ENCODE data around the gene HOXD3. TPM values are rescaled to one million over a fixed set of nuclear protein-coding genes. Genes with fewer than 3 reads are reported as not detected.

HOXD3 gene
- total and polyA plus RNA-seq, 2 experiments from 2014 or later = not detected

DNA sequence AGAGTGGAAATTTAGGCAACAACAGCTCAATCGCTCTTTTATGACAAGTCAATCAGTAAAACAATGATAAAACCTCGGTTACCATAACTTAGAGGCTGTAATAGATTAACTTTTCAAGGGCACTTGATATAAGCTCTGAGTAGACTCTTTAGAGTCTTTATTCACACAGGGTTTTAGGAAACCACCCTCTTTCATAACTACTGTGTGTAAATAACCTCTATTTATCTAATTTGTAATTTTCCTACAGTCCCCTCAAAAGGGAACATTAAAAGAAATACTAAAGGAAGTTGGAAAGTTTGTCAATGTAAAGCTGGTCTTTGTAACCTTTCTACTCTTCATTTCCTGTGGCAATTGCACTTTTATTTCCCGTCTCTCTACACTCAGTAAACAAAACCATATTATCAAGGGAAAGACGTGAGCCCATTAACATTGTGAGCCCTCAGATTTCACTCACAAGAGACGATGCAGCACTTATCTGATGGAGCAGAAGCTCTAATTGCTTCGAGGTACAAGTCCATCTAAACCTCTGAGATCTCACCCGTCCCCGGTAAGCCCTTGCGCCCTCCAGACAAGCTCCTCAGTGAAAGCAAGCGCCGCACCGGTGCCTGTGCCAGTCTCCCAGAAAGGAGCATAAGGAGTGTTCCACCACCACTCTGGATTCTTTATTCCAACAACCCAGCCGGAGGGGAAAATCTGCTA lies 30.2 kb downstream of the HOXD3 start:
- H3F3A ChIP-seq (replicated peaks; ENCODE audit: low read depth) = peaks cover 17% of the 10 kb centered on the region
- peak overlapping the region; percentile 77; the same call in 1 of the 2 replicates for H2AFZ ChIP-seq
- DNase-seq (ENCODE audit: low spot score) = peak; percentile 48
- no peaks in the 10 kb centered on the region for H3K79me2 ChIP-seq (replicated peaks; ENCODE audit: insufficient read depth)
- H3K27me3 ChIP-seq (ENCODE audit: insufficient read depth) = peaks cover 100% of the 10 kb centered on the region
- TF ChIP-seq POLR2AphosphoS5 (IDR thresholded peaks at IDR 0.05; ENCODE audit: low read depth) (no peak), EZH2 (IDR thresholded peaks at IDR 0.05; ENCODE audit: low read depth, unreplicated experiment) (peak; percentile 79), STAT1 (IDR thresholded peaks at IDR 0.05; ENCODE audit: unreplicated experiment) (no peak), NANOG (IDR thresholded peaks at IDR 0.05; ENCODE audit: borderline replicate concordance) (peak; percentile 40; the same call in 1 of the 2 replicates)
- H3K4me3 ChIP-seq = peak overlapping the region; percentile 55
- peak overlapping the region; percentile 80 for H3K4me2 ChIP-seq
- H3K9me2 ChIP-seq (ENCODE audit: insufficient read depth) = no peaks in the 10 kb centered on the region
- Mint-ChIP-seq H3K36me3 (ENCODE audit: low read depth) (no peaks in the 10 kb centered on the region), H3K9me3 (no peaks in the 10 kb centered on the region), H3K27ac (no peak overlapping the region), H3K4me3 (peak overlapping the region; percentile 73), H3K27me3 (ENCODE audit: insufficient read depth, low read depth, poor library complexity) (peaks cover 96% of the 10 kb centered on the region), H3K4me1 (peaks cover 38% of the 10 kb centered on the region)
- H3K4me1 ChIP-seq (ENCODE audit: insufficient read depth) = peaks cover 40% of the 10 kb centered on the region
- no peak overlapping the region for H3K27ac ChIP-seq (ENCODE audit: low read depth)
- no peaks in the 10 kb centered on the region for H3K36me3 ChIP-seq (ENCODE audit: insufficient read depth)
- peaks cover 18% of the 10 kb centered on the region for H4K20me1 ChIP-seq (replicated peaks; ENCODE audit: insufficient read depth)
- peak; percentile 8 for ATAC-seq

DNA sequence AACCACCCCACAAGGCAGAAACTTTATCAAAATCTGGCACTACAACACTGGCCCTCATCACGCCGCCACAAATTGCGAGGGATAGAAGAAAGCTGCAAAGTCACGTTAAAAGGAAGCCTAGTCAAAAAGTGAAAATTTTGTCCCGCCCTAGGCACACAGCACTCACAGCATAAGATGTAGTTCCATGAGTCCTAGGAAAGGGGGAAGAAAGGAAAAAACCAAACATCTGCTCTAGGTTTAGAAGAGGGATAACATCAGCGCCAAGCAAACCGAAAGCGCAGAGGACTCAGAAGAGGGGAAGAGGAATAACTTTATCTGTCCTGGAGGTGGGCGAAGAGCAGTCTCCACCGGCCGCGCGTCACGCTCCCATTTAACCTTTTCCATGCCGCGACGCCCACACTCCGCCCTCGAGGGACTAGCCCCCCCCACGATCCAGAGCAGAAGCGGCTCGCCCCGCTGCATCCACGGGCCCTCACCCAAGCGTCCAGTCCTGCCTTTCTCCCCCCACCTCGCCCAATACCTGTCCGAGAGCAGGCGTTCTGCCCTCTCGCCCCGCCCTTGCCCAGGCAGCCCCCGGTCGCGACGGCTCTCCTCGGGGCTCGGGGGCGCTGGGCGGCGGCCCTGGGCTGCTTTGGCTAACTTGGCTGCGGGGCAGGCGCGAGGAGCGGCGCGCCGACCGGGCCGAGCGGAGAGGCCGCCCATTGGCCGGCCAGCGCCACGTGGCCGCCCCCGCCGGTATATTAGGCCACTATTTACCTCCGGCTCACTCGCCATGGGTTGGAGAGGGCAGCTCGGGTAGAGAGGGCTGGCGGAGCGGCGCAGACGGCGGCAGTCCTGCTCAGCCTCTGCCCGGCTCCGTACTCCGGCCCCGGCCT lies 31.0 kb downstream of the HOXD3 start, which contains the start of gene HOXD1:
TSS of gene HOXD1 (plus strand) at position 770 of the 875 bp plus-strand sequence. CDS start 134 bp downstream, outside the sequence.
- Histone ChIP-seq H3K36me3 (ENCODE audit: insufficient read depth) (no peaks in the 10 kb centered on the region), H3K9me2 (ENCODE audit: insufficient read depth) (no peaks in the 10 kb centered on the region), H3K27ac (ENCODE audit: low read depth) (no peak within 1 kb of the TSS), H3K4me2 (peak within 1 kb of the TSS; percentile 80), H3F3A (replicated peaks; ENCODE audit: low read depth) (peaks cover 17% of the 10 kb centered on the region), H4K20me1 (replicated peaks; ENCODE audit: insufficient read depth) (peaks cover 18% of the 10 kb centered on the region), H3K4me1 (ENCODE audit: insufficient read depth) (peaks cover 47% of the 10 kb centered on the region), H3K79me2 (replicated peaks; ENCODE audit: insufficient read depth) (no peaks in the 10 kb centered on the region), H2AFZ (peak within 1 kb of the TSS; percentile 77), H3K27me3 (ENCODE audit: insufficient read depth) (peaks cover 100% of the 10 kb centered on the region), H3K4me3 (peak within 1 kb of the TSS; percentile 55)
- Mint-ChIP-seq H3K9me3 (no peaks in the 10 kb centered on the region), H3K36me3 (ENCODE audit: low read depth) (no peaks in the 10 kb centered on the region), H3K27me3 (ENCODE audit: insufficient read depth, low read depth, poor library complexity) (peaks cover 96% of the 10 kb centered on the region), H3K4me1 (peaks cover 45% of the 10 kb centered on the region), H3K4me3 (peak within 1 kb of the TSS; percentile 73), H3K27ac (no peak within 1 kb of the TSS)
- ATAC-seq (peak; percentile 84), DNase-seq (ENCODE audit: low spot score) (peak; percentile 76)
- 0 out of 2 replicates have a peak, but pooled peaks have one; percentile 29 for TF ChIP-seq POLR2AphosphoS5 (IDR thresholded peaks at IDR 0.05; ENCODE audit: low read depth)
- peak; percentile 95 for TF ChIP-seq EZH2 (IDR thresholded peaks at IDR 0.05; ENCODE audit: low read depth, unreplicated experiment)
- TF ChIP-seq, protein P1, sequence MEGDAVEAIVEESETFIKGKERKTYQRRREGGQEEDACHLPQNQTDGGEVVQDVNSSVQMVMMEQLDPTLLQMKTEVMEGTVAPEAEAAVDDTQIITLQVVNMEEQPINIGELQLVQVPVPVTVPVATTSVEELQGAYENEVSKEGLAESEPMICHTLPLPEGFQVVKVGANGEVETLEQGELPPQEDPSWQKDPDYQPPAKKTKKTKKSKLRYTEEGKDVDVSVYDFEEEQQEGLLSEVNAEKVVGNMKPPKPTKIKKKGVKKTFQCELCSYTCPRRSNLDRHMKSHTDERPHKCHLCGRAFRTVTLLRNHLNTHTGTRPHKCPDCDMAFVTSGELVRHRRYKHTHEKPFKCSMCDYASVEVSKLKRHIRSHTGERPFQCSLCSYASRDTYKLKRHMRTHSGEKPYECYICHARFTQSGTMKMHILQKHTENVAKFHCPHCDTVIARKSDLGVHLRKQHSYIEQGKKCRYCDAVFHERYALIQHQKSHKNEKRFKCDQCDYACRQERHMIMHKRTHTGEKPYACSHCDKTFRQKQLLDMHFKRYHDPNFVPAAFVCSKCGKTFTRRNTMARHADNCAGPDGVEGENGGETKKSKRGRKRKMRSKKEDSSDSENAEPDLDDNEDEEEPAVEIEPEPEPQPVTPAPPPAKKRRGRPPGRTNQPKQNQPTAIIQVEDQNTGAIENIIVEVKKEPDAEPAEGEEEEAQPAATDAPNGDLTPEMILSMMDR (conservative IDR thresholded peaks at IDR 0.05; ENCODE audit: low read depth in 2 of 2) = no peak
